ENCODE measurements around the gene NFIA.
A peak's percentile ranks its signal among the peaks of the same experiment; 100 is the strongest.

NFIA gene

DNA sequence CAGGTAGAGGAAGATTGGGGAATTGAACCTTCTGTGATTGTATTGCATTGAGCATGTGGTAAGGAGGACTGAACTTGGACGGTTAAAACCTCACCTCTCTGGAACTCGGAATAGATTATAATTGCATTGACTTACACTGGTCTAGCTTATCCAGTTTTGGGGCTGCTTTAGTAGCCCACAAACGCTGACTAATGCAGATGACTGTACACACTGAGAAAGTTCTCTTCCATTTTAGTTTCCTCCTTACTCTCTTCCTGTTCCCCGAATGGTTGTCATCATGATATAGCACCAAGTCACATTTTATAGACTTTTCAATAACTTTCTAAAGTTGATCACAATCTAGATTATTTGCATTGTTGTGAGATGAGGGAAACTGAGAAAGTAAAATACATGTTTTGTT lies 78.2 kb downstream of the NFIA start:
- DNase-seq = no peak

DNA sequence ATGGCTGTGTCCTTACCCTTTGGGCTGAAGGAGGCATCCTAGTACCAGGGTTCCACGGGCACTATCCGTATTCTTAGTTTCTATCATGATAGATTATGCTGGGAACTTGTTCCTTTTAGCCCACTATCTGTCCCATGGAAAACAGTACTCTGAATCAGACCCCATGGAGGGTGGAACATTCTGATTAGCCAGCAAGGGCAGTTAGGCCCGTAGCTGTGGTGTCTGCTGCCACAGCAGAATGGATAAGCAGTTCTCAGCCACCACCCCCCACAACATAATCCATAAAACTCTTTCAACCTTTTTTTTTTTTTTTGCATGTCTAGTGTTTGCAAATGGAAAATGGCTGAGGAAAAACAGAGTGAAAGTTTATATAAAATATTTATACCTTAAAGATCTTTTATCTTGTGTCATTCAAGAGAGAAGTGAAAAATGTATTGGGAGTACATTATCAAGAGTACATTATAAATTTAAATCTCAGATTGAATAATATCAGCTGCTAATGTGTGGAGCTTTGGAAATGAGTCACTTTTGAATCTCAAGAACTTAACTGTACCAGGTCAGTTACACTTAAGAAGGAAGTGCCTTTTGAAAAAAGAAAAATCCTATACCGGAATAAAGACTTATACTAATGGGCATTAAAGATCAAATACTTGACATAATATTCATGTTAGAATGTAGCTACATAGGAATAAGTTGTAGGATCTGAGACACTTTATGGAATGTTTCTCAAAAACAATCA lies 80.3 kb downstream of the NFIA start:
- DNase-seq = no peak

DNA sequence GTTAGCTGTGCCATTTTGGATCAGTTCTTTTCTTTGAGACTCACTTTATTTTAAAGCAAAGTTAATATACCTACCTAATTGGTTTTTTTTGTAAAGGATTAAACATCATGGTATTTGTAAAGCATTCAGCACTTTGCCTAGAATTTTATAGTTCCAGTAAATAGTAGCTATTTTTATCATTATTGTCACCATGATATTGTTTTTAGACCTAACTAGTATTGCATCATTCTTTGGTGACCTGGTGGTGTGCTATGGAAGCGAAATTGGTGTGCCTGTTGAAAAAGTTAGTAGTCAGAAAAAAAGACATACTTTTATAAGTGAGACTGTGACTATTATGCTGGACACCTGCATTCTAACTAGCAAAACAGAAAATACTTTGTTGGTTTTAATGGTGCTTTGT lies 81.0 kb downstream of the NFIA start:
- no peak for DNase-seq

DNA sequence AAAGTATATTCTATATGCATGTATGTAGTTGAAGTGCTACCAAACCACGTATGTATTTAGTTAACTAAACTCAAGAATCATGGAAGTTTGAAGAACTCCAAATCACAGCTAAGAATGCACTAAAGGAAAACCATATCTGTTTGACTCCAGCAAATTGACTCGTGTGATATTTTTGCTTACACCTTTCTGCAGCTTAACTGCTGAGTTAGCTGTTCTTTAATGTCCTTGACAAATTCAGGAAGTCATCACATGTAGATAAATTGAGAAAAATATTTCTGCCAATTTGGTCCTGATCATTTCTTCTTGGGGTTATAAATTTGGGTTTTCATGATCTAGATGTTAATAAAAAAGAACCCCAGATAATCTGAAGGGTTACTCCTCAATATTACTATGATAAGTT lies 83.0 kb downstream of the NFIA start:
- no peak for DNase-seq

DNA sequence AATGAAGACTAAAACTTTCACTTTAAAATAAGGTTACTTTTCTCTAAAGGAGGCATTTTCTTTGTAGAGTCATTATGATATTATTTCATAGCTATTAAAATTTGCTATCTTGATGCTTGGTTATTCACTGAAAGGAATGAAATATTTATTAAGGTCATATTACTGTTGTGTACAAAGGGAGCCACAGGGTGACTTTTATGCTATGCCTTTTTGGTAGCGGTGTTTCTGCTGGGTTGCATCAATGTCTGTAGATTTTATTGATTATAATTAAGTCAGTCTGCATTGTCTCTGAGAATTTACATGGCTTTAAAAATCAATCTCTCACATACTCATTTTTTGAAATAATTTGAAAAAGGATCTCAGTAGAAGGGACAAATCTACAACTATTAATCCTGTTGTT lies 84.9 kb downstream of the NFIA start:
- no peak for DNase-seq

DNA sequence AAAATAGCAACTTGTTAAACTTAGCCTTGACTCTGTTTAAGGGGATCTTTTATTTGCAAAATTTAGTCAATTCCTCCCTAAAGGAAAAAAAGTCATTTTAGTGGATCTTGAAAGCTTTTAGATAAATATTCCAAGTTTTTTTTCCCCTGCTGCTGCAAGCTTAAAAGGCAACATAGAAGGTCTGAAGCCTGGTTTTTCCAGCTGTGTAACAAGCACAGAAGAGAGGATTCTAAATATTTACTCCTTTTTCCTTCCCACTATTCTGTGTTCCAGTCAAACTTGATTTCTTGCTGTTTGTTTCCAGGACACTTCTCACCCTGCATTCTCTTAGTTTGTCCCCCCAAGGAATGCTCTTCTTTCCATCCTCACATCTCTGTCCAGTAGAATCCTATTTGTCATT lies 86.7 kb downstream of the NFIA start:
- no peak for DNase-seq

DNA sequence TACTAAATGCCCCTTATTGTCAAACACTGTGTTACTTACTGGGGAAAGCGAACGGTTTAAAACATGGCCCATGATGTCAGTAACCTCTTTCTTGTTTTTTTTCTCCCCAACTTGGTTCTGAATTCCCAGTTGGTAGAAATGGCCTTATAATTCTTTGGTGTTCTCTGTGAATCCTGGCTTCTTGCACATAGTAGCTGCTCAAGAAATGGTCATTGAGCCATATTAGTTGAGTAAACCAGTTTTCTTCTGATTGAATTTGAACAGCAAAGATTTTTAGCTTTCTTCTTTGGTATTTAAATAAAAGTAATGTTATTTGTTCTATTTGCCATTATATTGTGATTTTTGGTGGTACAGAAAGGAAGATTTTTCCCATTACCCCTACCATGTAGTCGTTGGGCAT lies 87.3 kb downstream of the NFIA start:
- DNase-seq = no peak

DNA sequence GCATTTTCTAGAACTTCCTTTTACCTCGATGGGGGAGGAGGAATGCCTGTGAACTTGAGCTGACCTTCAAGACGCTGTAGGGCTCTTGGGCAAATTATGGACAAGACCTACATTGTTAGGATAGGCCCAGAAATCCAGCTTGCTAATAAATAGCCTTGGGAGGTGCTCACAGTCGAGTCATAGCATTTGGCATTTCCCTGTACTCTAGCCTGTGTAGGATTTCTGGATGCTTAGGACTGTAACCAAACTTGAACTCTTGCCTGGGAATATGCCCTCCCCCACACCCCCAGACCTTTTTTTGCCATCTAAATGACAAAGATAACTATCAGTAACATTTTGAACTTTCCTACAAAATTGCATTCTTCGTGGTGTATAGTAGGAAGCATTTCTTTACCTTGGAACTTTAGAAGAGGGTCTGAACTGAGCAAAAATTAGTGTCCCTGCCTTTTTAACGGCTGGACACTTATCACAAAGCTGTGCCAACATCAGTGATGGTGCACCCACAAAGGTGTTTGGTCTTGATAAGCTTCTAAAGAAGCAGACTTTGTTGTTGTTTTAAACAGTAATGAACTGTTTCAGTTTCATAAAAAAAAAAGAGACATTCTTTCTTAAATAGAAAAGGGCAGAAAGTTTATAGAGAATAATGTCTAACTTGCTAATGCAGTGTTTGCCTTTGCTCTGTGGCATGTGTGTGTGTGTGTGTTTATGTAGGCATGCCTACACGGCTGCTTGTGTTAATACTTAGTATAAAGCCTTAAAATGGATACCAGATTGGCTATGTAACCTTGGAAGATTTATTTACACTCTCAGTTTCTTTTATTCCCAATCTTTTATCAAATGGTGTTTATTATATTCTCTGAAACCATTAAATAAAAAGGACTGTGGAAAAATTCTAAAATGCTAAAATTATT lies 88.2 kb downstream of the NFIA start:
- DNase-seq = no peak

DNA sequence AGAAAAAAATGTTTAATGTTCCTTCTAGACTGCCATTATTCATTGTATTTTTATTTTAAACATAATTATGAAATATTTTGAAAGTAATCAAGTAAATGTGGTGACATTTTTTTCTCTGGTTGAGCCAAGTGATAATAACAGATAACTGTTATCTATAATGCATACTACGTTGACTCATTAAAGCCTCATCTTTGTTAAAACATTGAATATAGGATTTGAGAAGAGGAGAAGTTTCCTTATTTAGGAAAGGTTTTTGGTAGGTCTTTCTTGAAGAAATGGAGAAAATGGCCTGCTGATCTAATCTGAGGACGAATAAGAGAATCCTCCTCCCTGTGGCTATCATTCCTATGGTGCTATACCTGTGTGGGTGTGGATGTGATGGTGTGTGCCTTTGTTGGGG lies 89.0 kb downstream of the NFIA start:
- no peak for DNase-seq

DNA sequence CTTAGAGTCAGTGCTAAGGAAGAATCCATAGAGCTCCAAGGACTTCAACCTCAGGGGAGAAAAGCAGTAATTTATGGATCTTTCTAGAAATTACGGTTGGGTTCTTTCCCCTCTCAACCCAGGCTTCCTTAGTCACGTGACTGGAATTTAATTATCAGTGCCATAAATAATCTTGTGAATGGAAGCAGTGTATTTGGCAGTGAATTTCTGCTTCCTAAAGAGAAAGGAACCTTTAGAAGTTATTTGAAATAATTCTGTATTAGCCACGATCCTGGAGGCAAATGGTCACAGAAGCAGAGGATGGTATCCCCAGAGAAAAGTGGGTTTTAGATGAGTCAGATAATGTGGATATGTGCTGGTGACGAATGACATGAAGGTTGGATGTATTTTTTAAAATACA lies 89.6 kb downstream of the NFIA start:
- DNase-seq = no peak

DNA sequence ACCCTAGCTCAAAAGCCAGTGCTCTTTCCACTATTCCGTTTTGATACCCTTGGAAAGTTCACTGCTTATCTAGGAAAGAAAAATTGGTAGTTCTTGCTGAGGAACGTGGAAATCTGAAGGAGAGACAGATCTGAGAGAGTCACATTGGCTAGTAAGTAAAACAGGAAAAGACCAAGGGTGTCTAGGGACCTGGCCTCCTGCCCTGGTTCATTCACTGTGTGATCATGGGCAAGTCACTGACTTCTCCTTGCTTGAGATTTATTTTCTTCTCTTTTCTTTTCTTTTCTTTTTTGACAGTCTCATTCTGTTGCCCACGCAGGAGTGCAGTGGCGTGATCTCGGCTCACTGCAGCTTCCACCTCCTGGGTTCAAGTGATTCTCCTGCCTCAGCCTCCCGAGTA lies 90.8 kb downstream of the NFIA start:
- no peak for DNase-seq

DNA sequence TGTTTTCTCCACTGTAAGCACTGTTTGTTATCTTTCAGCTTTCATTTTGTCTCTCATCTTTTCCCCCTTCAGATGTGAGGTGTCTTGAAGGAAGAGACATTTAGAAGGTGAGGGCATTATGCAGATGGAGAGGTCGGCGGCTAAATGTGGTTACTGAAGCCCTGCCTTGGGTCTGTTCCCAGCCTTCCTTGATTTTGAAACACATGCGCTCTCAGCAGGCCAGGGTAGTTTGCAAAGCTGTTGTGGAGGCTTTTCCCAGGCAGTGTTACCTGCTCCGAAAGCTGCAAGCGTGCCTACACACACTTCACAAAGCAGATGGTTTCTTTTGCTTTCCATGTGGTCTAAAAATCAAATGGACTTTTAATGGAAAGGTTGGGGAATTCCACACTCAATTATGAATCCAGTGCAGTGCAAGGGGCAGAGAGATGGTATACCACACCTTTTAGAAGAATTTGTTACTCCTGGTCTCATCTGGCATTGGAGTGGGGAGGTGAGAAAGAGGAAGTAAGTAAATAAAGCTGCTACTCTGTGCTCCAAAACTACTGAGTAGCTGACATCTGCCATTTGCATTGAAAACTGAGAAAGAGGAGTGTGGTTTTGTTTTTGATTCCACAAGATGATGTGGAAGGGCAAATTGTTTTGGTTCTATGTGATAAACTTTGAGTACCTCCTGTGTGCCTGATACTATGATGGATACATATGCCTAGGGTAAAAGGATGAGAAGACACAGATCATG lies 91.9 kb downstream of the NFIA start:
- no peak for DNase-seq

DNA sequence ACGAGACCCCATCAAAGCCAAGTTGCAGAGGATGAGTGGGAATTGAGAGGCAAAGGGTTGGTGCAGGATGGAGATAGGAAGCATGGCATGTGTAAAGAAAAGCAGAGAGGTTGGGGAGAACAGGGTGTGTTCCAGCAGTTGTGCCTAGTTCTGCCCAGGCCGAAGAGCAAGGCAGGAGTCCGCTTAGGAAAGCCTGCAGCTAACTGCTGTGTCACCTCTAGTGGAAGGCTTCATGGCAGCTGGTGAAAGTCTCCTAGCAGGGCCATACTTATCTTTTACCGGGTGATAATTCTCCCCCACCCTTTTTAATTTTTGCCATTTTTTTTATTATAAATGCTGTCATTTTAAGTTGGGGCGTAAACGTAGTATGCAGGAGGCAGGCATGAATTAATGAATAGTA lies 93.6 kb downstream of the NFIA start:
- no peak for DNase-seq

DNA sequence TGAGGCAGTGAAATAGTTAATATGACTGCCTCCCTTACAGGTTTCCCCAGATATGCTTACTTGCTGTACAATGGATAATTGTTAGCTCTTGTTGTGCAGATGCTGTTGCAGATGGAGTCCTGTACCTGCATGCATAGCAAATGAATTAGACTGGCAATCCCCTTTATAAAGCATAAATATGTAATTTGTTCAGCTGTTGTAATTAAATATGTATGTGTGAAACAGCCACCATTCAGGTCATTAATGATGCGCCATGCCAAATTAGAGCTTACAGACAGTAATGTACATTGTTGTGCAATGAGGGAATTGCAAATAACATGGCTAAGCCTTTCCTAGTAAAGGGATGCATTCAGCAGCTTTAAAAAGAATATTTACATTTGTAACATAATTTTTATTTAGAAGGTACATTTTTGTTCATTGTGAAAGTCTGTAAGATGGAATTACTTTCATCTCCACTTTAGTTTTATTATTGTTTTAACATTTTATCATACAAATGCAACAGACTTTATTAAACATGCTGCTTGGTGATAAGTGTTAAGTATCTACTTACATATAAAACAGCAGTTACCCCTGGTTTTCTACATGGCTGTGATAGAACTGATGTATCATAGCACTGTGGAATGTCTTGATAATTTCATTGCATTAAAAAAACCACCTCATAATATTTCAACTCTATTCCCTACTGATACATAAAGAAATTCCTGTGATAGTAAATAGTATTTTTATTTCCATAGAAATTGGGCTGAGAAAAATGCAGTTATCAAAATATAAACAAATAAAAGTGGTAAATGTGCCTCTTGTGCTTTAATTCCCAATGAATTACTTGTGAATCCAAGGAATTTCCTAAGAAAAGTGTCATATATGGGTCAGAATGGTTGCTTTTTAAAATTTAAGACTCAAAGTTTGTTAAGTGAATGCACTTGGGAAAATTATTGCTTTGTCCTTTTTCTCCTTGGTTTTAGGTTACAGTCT lies 99.0 kb downstream of the NFIA start:
- DNase-seq = no peak

DNA sequence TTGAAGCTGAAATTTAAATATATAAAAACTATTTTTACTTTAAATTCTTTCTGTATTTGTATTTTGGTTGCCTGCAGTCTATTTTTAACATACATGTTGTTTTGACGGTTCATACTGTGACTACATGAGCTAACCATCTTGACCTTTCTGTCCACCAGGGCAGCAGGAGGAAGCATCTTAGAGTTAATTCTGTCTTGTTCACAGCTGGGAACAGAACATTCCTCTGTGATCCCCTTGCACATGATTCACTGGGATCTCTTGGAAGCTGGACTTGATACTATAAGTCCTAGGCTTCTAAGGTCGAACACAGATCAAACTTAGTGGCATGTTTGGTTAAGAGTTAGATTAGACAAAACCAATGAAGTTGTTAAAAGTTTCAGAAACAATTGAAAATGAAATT lies 99.7 kb downstream of the NFIA start:
- peak; percentile 50 for DNase-seq

DNA sequence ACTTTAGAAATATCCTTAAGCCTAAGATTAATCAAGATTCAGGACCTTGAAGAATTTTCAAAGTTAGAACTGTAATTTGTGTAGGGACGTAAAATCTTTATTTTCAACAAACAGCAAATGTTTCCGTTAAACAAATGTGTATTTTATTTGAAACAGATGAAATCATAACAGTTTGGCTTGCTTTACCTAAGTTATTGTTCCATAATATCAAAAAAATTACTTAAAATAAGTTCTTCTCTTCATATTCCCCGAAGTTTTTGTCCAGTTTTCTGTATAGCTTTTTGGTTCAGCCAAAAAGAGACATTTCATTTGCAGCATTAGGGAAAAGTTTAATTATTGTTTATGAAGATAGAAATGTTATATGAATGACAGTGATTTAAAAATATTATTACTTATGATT lies 100.1 kb downstream of the NFIA start:
- DNase-seq = no peak

DNA sequence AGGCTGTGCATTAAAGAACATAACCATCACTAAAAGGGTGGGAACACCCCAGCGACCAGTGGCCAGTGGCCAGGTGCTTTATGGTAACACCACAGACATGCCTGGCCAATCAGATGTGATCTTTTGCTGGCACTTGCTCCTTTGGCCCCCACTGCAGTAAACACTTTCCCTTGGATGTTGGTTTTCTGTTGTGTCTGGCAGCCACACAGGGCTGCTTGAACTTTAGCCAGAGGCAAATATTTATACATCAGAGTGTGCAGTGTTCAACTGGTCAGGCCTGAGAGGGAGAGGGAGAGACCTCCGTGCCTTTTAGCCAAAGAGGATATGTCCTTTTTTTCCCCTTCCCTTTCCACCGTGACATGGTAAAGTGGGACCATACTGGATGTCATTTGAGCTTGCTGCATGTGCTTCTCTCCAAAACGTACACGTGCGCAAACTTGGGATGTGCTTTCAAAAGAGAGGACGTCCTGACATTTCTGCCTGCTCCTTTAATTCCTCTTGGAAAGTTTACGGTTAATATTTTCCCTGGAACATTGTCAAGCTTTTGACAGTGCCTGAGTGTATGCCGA lies 101.2 kb downstream of the NFIA start:
- DNase-seq = peak; percentile 87

DNA sequence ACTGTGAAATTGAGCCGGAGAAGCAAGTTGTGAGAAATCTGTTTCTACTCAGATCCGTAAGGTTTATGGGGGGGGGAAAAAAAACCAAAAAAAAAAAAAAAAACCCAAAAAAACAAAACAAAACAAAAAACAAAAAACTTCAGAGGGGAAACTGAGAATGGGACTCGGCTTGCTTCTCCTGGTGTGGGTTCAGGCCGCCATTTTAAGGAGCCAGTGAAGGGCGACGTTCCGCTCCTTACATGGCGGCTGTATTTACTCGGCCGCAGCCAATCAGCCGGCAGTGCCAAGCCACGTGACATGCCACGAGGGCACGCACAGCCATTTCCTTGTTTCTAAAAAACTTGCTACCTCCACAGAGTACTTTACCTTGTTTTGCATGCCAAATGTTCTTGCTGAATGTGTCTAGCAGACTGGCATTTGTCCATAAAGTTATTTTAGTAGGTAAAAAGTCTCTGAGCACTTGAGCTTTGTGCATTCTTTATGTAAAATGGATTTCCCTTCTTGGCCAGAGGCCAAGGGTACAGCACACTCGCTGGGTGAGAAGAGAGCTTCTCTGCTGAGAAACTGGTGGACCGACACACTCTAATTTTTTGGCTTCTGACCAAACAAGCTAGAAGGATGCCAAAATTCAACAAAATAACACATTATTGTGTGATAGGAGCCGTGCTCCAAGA lies 101.8 kb downstream of the NFIA start:
- peak; percentile 97 for DNase-seq

DNA sequence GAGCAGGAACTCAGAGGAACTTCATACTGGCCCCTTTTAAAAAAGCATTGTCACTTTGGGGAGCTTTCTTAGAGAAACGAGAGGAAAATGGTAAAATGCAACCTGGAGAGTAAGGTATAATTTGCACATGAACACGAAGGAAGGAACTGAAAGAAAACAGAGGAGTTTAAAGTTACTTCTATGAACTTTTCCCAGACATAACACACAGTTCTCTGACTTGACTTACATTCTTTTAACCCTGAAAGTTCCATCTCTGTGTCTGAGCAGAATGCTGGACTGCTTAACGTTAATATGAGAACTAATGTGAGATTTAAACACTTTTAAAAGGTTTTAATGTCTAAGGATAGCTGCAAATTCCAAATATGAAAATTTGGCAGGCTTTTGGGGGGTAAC lies 102.3 kb downstream of the NFIA start:
- no peak for DNase-seq

DNA sequence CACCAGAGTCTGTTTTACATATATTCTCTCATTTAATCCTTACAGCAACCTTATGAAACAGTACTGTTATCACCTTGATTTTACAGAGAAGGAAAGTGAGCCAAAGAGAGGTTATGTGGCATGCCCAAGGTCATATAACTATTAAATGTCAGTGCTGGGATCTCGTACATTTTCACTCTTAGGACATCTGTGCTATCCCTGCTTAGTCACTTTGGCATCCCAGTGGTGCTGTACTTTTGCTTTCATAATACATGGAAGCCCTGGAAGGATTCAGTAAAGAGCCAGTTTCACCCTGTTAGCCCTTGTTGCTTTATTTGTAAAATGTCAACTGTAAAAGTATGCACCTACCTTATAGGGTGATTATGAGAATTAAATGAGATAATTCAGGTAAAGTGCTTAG lies 104.4 kb downstream of the NFIA start:
- DNase-seq = no peak

DNA sequence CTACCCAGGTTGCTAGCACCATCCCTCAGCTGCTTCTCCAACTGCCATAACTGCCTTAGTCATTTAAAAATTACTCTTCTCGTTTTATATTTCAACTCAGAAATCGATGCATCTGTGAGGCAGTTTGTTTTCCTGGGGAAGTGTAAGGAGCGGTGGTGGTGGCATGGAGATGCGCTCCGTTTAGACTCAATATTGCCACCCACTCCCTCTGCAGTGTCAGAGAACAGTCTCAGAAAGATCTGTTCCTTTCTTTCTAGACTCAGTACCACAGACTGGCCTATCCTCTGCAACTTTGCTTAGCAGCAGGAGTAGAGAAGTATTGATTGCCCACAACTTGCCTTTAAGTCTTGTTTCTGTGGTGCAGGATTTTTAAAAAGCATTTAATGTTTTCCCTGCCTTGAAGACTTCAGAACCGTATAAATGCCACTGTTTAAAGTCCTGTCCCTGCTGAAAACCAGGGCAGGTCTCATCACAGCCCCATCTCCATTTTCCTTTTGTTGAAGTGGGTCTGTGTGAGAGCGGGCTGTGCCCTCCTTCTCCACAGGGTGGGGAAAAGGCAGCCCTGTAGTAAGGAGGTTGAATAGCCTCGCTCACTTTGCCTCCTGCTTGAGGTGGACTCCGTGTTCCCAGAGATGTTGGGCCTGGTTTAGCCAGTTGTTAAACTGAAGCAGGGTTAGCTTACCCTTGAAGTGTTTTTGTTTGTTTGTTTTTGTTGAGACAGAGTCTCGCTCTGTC lies 105.2 kb downstream of the NFIA start:
- no peak for DNase-seq

Measured in femur (tissue), 1 donor.